Neural cell (in vitro differentiated cells): ENCODE data around the gene SLC36A4. TPM values are rescaled to one million over a fixed set of nuclear protein-coding genes. Genes with fewer than 3 reads are reported as not detected.

Source experiments
- H2AFZ ChIP-seq: fragments of 200-600, 300-800 bp; sonication (generic), shearing (Covaris generic); 2 replicates; pipeline ENCODE4 v1.6.0; 2014; ENCODE audit warnings: low read depth, mild to moderate bottlenecking, antibody characterized with exemption, low read length, moderate library complexity
- H3F3A ChIP-seq: fragments of 200-600 bp; shearing (Covaris generic); 2 replicates; pipeline ENCODE4 v1.6.1; 2016; ENCODE audit warnings: mild to moderate bottlenecking, moderate library complexity, mixed read lengths, antibody characterized with exemption, low read length; ENCODE audit not compliant: insufficient read depth, poor library complexity, severe bottlenecking
- H3K27ac ChIP-seq: fragments of 200-600, 300-800 bp; sonication (generic), shearing (Covaris generic); 2 replicates; pipeline ENCODE4 v1.5.1; 2014; ENCODE audit warnings: mild to moderate bottlenecking, low read length, moderate library complexity
- H3K27me3 ChIP-seq: fragments of 300-800, 200-600 bp; sonication (generic), shearing (Covaris generic); 2 replicates; pipeline ENCODE4 v1.6.0; 2014; ENCODE audit warnings: mild to moderate bottlenecking, low read depth, low read length, moderate library complexity; ENCODE audit not compliant: insufficient read depth
- H3K36me3 ChIP-seq: fragments of 300-800, 200-600 bp; sonication (generic), shearing (Covaris generic); 2 replicates; pipeline ENCODE4 v1.5.1; 2014; ENCODE audit warnings: mild to moderate bottlenecking, antibody characterized with exemption, low read length, moderate library complexity; ENCODE audit not compliant: insufficient read depth
- H3K4me2 ChIP-seq: fragments of 300-800, 200-600 bp; sonication (generic), shearing (Covaris generic); 2 replicates; pipeline ENCODE4 v1.6.0; 2014; ENCODE audit warnings: mild to moderate bottlenecking, low read length
- H3K4me3 ChIP-seq: fragments of 300-800, 200-600 bp; sonication (generic), shearing (Covaris generic); 2 replicates; pipeline ENCODE4 v1.5.1; 2014; ENCODE audit warnings: mild to moderate bottlenecking, low read length, moderate library complexity
- H3K79me2 ChIP-seq: fragments of 200-600 bp; shearing (Covaris generic); replicated peaks from 2 replicates; pipeline ENCODE4 v1.6.0; 2014; ENCODE audit warnings: mild to moderate bottlenecking, low read length, moderate library complexity; ENCODE audit not compliant: insufficient read depth
- H3K9ac ChIP-seq: fragments of 300-800, 200-600 bp; sonication (generic), shearing (Covaris generic); 2 replicates; pipeline ENCODE4 v1.6.1; 2016; ENCODE audit warnings: mild to moderate bottlenecking, low read length, mixed read lengths
- H3K9me2 ChIP-seq: fragments of 200-600 bp; shearing (Covaris generic); 2 replicates; pipeline ENCODE4 v1.6.1; 2016; ENCODE audit warnings: mild to moderate bottlenecking, low read length, mixed read lengths; ENCODE audit not compliant: insufficient read depth
- H3K9me3 ChIP-seq: fragments of 200-600, 300-800 bp; sonication (generic), shearing (Covaris generic); 2 replicates; pipeline ENCODE4 v1.6.1; 2016; ENCODE audit warnings: mild to moderate bottlenecking, mixed run types, low read length, moderate library complexity, mixed read lengths
- H4K20me1 ChIP-seq: fragments of 200-600 bp; shearing (Covaris generic); 2 replicates; pipeline ENCODE4 v1.6.1; 2016; ENCODE audit warnings: mild to moderate bottlenecking, mixed run types; ENCODE audit not compliant: insufficient read depth
- EP300 ChIP-seq: fragments of 450-650 bp; conservative IDR thresholded peaks from 2 replicates; pipeline ENCODE4 v1.6.1; 2014; ENCODE audit warnings: antibody characterized with exemption, mild to moderate bottlenecking, moderate library complexity; ENCODE audit not compliant: poor library complexity, severe bottlenecking
- EZH2 ChIP-seq: fragments of 200-600, 300-800 bp; shearing (Covaris generic), sonication (generic); IDR thresholded peaks from 2 replicates; pipeline ENCODE4 v1.6.1; 2014; ENCODE audit warnings: antibody characterized with exemption, low read length, borderline replicate concordance, mild to moderate bottlenecking; ENCODE audit not compliant: insufficient read depth, poor library complexity, severe bottlenecking
- MXI1 ChIP-seq: fragments of 450-650 bp; conservative IDR thresholded peaks from 2 replicates; pipeline ENCODE4 v1.6.1; 2014; ENCODE audit warnings: antibody characterized with exemption, mild to moderate bottlenecking; ENCODE audit not compliant: poor library complexity, severe bottlenecking
- POLR2AphosphoS5 ChIP-seq: IDR thresholded peaks from 2 replicates; pipeline ENCODE4 v1.6.1; 2012
- RAD21 ChIP-seq: fragments of 450-650 bp; conservative IDR thresholded peaks from 2 replicates; pipeline ENCODE4 v1.6.1; 2014; ENCODE audit warnings: antibody characterized with exemption, mild to moderate bottlenecking, moderate library complexity
- SMC3 ChIP-seq: fragments of 450-650 bp; conservative IDR thresholded peaks from 2 replicates; pipeline ENCODE4 v1.6.1; 2014; ENCODE audit warnings: antibody characterized with exemption, mild to moderate bottlenecking, moderate library complexity; ENCODE audit not compliant: poor library complexity
- TAF1 ChIP-seq: IDR thresholded peaks from 2 replicates; pipeline ENCODE4 v1.6.1; 2012; ENCODE audit warnings: low read depth
- polyA plus RNA-seq: library from polyadenylated mRNA; depleted of rRNA; stranded (reverse); fragments of >200 nt; gene quantifications from 2 replicates; pipeline ENCODE4 v1.2.3, GENCODE V29; 2014
- TF ChIP-seq, protein P1 (sequence below): fragments of 450-650 bp; IDR thresholded peaks from 2 replicates; pipeline ENCODE4 v1.5.1; 2014; ENCODE audit warnings: antibody characterized with exemption, mild to moderate bottlenecking, moderate library complexity; ENCODE audit not compliant: poor library complexity, severe bottlenecking
- TF ChIP-seq, protein P2 (sequence below): IDR thresholded peaks from 2 replicates; pipeline ENCODE4 v1.6.1; 2012; ENCODE audit warnings: borderline replicate concordance

SLC36A4 gene
- polyA plus RNA-seq, 1 donor from 2014 or later, result 34.9 TPM

DNA sequence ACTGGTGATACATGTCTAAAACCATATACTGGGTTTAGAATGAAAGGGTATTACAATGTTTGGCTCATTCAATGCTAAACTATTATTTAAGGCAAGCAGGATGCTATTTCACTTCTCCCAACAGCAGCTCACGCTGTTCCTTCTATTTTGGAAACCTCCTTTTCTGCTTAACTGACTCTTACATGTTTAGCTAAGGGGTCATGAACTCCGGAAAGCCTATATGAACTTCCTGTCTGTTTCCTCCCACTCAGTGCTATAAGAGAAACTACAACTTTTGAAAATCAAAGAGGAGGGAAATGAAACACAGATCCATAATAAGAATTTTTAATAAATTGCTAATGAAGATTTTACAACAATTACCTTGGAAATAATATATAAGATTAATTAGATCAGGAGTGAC lies 30.9 kb downstream of the SLC36A4 start:
- Histone ChIP-seq H3F3A (peaks cover 6% of the 10 kb centered on the region), H3K27ac (no peak overlapping the region), H3K9me2 (no peaks in the 10 kb centered on the region), H3K79me2 (no peaks in the 10 kb centered on the region), H3K9me3 (no peaks in the 10 kb centered on the region), H2AFZ (no peak overlapping the region), H3K27me3 (no peaks in the 10 kb centered on the region), H3K4me3 (no peak overlapping the region), H3K9ac (no peak overlapping the region), H3K4me2 (no peak overlapping the region), H3K36me3 (peaks cover 9% of the 10 kb centered on the region), H4K20me1 (no peaks in the 10 kb centered on the region)
- TF ChIP-seq EP300 (no peak), POLR2AphosphoS5 (no peak), RAD21 (no peak), TAF1 (no peak), MXI1 (no peak), EZH2 (no peak), SMC3 (no peak)
- TF ChIP-seq, protein P1, sequence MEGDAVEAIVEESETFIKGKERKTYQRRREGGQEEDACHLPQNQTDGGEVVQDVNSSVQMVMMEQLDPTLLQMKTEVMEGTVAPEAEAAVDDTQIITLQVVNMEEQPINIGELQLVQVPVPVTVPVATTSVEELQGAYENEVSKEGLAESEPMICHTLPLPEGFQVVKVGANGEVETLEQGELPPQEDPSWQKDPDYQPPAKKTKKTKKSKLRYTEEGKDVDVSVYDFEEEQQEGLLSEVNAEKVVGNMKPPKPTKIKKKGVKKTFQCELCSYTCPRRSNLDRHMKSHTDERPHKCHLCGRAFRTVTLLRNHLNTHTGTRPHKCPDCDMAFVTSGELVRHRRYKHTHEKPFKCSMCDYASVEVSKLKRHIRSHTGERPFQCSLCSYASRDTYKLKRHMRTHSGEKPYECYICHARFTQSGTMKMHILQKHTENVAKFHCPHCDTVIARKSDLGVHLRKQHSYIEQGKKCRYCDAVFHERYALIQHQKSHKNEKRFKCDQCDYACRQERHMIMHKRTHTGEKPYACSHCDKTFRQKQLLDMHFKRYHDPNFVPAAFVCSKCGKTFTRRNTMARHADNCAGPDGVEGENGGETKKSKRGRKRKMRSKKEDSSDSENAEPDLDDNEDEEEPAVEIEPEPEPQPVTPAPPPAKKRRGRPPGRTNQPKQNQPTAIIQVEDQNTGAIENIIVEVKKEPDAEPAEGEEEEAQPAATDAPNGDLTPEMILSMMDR, result no peak
- TF ChIP-seq, protein P2, sequence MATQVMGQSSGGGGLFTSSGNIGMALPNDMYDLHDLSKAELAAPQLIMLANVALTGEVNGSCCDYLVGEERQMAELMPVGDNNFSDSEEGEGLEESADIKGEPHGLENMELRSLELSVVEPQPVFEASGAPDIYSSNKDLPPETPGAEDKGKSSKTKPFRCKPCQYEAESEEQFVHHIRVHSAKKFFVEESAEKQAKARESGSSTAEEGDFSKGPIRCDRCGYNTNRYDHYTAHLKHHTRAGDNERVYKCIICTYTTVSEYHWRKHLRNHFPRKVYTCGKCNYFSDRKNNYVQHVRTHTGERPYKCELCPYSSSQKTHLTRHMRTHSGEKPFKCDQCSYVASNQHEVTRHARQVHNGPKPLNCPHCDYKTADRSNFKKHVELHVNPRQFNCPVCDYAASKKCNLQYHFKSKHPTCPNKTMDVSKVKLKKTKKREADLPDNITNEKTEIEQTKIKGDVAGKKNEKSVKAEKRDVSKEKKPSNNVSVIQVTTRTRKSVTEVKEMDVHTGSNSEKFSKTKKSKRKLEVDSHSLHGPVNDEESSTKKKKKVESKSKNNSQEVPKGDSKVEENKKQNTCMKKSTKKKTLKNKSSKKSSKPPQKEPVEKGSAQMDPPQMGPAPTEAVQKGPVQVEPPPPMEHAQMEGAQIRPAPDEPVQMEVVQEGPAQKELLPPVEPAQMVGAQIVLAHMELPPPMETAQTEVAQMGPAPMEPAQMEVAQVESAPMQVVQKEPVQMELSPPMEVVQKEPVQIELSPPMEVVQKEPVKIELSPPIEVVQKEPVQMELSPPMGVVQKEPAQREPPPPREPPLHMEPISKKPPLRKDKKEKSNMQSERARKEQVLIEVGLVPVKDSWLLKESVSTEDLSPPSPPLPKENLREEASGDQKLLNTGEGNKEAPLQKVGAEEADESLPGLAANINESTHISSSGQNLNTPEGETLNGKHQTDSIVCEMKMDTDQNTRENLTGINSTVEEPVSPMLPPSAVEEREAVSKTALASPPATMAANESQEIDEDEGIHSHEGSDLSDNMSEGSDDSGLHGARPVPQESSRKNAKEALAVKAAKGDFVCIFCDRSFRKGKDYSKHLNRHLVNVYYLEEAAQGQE, result no peak

DNA sequence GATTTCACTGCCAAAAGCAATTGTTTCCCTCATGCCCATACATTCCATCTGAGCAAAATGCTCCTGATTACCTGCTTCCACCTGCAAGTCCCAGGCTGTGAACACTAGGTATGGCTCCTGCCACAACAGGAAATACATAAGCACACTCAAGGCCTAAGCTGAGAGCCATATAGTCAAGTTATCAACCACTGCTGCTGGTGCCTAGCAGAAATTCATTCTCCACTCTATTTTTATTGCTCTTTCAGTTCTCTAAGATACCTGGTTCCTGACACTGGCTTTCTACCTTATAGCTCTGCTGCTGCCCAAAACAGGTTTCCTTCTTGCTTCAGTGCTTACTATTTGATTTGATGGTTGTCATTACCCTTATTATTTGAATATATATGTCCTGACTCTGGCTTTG lies 31.6 kb downstream of the SLC36A4 start:
- H3K9me3 ChIP-seq, result no peaks in the 10 kb centered on the region
- H3K79me2 ChIP-seq, result no peaks in the 10 kb centered on the region
- H3K27ac ChIP-seq, result no peak overlapping the region
- no peak overlapping the region for H3K4me2 ChIP-seq
- no peaks in the 10 kb centered on the region for H3K27me3 ChIP-seq
- H4K20me1 ChIP-seq, result no peaks in the 10 kb centered on the region
- no peak overlapping the region for H2AFZ ChIP-seq
- H3K4me3 ChIP-seq, result no peak overlapping the region
- no peaks in the 10 kb centered on the region for H3K9me2 ChIP-seq
- H3K36me3 ChIP-seq, result peaks cover 15% of the 10 kb centered on the region
- H3K9ac ChIP-seq, result no peak overlapping the region
- H3F3A ChIP-seq, result no peaks in the 10 kb centered on the region
- TF ChIP-seq, protein P2, result no peak
- TF ChIP-seq POLR2AphosphoS5, result no peak
- TF ChIP-seq EZH2, result no peak
- TF ChIP-seq RAD21, result no peak
- TF ChIP-seq SMC3, result no peak
- no peak for TF ChIP-seq TAF1
- TF ChIP-seq EP300, result no peak
- TF ChIP-seq, protein P1, result no peak
- TF ChIP-seq MXI1, result no peak
